ENCODE results near the gene BRMS1. TPM values are rescaled to one million over a fixed set of nuclear protein-coding genes. Genes with fewer than 3 reads are reported as not detected.

Gene BRMS1
- total RNA-seq, 1 donor = 43.1 TPM

GRCh38 chr11:66349084-66349386 is 4.1 kb upstream of the BRMS1 start:
- peaks cover 23% of the 10 kb centered on the region for H3K4me1 ChIP-seq (ENCODE audit: insufficient read depth, low read length)
- no peak overlapping the region for H3K4me3 ChIP-seq (ENCODE audit: insufficient read depth, low read length)
- TF ChIP-seq, protein P1, sequence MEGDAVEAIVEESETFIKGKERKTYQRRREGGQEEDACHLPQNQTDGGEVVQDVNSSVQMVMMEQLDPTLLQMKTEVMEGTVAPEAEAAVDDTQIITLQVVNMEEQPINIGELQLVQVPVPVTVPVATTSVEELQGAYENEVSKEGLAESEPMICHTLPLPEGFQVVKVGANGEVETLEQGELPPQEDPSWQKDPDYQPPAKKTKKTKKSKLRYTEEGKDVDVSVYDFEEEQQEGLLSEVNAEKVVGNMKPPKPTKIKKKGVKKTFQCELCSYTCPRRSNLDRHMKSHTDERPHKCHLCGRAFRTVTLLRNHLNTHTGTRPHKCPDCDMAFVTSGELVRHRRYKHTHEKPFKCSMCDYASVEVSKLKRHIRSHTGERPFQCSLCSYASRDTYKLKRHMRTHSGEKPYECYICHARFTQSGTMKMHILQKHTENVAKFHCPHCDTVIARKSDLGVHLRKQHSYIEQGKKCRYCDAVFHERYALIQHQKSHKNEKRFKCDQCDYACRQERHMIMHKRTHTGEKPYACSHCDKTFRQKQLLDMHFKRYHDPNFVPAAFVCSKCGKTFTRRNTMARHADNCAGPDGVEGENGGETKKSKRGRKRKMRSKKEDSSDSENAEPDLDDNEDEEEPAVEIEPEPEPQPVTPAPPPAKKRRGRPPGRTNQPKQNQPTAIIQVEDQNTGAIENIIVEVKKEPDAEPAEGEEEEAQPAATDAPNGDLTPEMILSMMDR (IDR thresholded peaks at IDR 0.05; ENCODE audit: extremely low read depth, low read depth, low read length) = no peak
- DNase-seq (ENCODE audit: insufficient read length, low spot score, missing footprints) = no peak
- no peaks in the 10 kb centered on the region for H3K36me3 ChIP-seq (ENCODE audit: insufficient read depth, low read length)
- H2AFZ ChIP-seq (ENCODE audit: low read length) = no peak overlapping the region
- peaks cover 15% of the 10 kb centered on the region for H3K79me2 ChIP-seq (ENCODE audit: insufficient read depth, low read length)
- no peaks in the 10 kb centered on the region for H3K27me3 ChIP-seq (ENCODE audit: insufficient read depth, low read length)
- no peak overlapping the region for H3K4me2 ChIP-seq (ENCODE audit: insufficient read depth, low read length)
- no peaks in the 10 kb centered on the region for H4K20me1 ChIP-seq (ENCODE audit: insufficient read depth, low read length)
- H3K27ac ChIP-seq (ENCODE audit: low read depth, low read length) = no peak overlapping the region
- no peaks in the 10 kb centered on the region for H3K9me3 ChIP-seq (ENCODE audit: low read depth, low read length)

- DNase-seq (ENCODE audit: insufficient read length, low spot score, missing footprints) = peak; percentile 95
- Histone ChIP-seq H3K9me3 (ENCODE audit: low read depth, low read length) (no peaks in the 10 kb centered on the region), H3K27me3 (ENCODE audit: insufficient read depth, low read length) (no peaks in the 10 kb centered on the region), H3K36me3 (ENCODE audit: insufficient read depth, low read length) (peaks cover 3% of the 10 kb centered on the region), H3K27ac (ENCODE audit: low read depth, low read length) (peak within 1 kb of the TSS; percentile 61), H3K4me3 (ENCODE audit: insufficient read depth, low read length) (peak within 1 kb of the TSS; percentile 90), H3K4me2 (ENCODE audit: insufficient read depth, low read length) (peak within 1 kb of the TSS; percentile 90), H3K79me2 (ENCODE audit: insufficient read depth, low read length) (peaks cover 29% of the 10 kb centered on the region), H4K20me1 (ENCODE audit: insufficient read depth, low read length) (peaks cover 5% of the 10 kb centered on the region), H2AFZ (ENCODE audit: low read length) (peak within 1 kb of the TSS; percentile 95), H3K4me1 (ENCODE audit: insufficient read depth, low read length) (peaks cover 30% of the 10 kb centered on the region)
- TF ChIP-seq, protein P1 (IDR thresholded peaks at IDR 0.05; ENCODE audit: extremely low read depth, low read depth, low read length) = no peak
These were observed 2.7 kb upstream of the BRMS1 start, which contains the start of gene B4GAT1 for GRCh38 chr11:66347425-66348276. TSS of gene B4GAT1 (minus strand) at chr11:66347629. CDS start at chr11:66347545, 84 bp downstream.

DNA sequence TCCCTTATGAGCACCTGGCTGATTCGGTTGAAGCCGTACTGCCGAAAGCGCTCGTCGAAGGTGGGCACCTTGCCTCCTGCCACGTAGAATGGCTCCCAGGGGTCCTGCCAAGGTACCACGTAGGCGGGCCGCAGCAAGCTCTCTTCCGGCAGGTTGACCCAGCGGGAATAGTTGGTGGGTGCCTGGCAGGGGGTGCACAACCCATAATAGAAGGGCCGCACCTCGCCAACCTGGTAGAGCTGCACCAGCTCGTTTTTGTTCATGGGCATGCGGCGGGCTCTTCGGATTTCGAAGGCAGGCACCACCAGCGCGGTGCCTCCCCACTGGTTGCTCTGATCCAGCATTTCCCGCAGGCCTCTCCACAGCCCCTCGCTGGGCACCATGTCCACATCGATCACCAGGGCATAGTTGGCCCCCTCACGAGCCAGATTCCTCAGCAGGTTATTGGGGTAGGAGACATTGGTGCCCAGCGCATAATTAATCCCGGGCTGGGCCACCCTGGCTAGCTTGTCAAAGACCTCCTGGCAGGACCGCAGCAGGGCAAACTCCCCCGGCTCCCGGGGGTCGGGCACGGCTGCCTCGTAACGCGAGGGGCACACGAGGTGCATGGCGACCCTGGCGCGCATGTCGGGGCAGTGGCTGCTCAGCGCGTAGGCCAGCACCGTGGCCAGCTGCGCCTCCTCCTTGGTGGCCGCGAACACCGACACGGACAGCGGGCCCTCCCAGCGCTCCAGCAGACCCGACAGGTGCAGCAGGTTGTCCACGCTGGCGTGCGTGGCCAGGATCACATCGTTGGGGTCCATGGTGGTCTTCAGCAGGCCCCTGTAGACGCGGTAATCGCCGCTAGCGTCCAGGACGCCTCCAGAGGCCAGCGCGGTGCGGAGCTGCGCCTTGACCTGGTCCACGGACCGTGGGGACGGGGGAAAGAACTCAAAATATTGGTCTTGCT is 1.8 kb upstream of the BRMS1 start:
- peak; percentile 38 for DNase-seq (ENCODE audit: insufficient read length, low spot score, missing footprints)
- H3K4me1 ChIP-seq (ENCODE audit: insufficient read depth, low read length) = peaks cover 30% of the 10 kb centered on the region
- H3K4me2 ChIP-seq (ENCODE audit: insufficient read depth, low read length) = peak overlapping the region; percentile 90
- H3K36me3 ChIP-seq (ENCODE audit: insufficient read depth, low read length) = peaks cover 10% of the 10 kb centered on the region
- TF ChIP-seq, protein P1 (IDR thresholded peaks at IDR 0.05; ENCODE audit: extremely low read depth, low read depth, low read length) = no peak
- H2AFZ ChIP-seq (ENCODE audit: low read length) = peak overlapping the region; percentile 95
- H3K9me3 ChIP-seq (ENCODE audit: low read depth, low read length) = no peaks in the 10 kb centered on the region
- H3K79me2 ChIP-seq (ENCODE audit: insufficient read depth, low read length) = peaks cover 36% of the 10 kb centered on the region
- peaks cover 6% of the 10 kb centered on the region for H4K20me1 ChIP-seq (ENCODE audit: insufficient read depth, low read length)
- peak overlapping the region; percentile 90 for H3K4me3 ChIP-seq (ENCODE audit: insufficient read depth, low read length)
- no peaks in the 10 kb centered on the region for H3K27me3 ChIP-seq (ENCODE audit: insufficient read depth, low read length)
- peak overlapping the region; percentile 61 for H3K27ac ChIP-seq (ENCODE audit: low read depth, low read length)
